HEK293 (cell line): ENCODE data around the gene LYPD5.

Experiments
- CTCF ChIA-PET: fragments of 350-600 bp; formaldehyde crosslinking; extraction: SDS; loops from one replicate; lab custom pipeline; 2021; ENCODE audit warnings: antibody characterized with exemption; lab: Yijun Ruan, JAX
- POLR2A ChIA-PET: fragments of 300-600 bp; formaldehyde crosslinking; extraction: SDS; loops from one replicate; lab custom pipeline; 2020; ENCODE audit warnings: antibody characterized with exemption, inconsistent platforms; lab: Yijun Ruan, JAX
- H3K27ac ChIP-seq: fragments of 200-500 bp; sonication (Bioruptor generic); 2 replicates; pipeline ENCODE4 v1.5.1; 2014; ENCODE audit warnings: low read depth, low read length, control low read depth, inconsistent platforms; ENCODE audit errors: extremely low read depth
- H3K36me3 ChIP-seq, 2 experiments: fragments of 200-500 bp in 1 of 2; sonication (Bioruptor generic) in 1 of 2; 1 replicate in 1 of 2; 2 replicates in 1 of 2; pipeline ENCODE4 v1.5.1; 2014 to 2017; ENCODE audit warnings: inconsistent platforms in 2 of 2, low read length in 2 of 2; ENCODE audit not compliant: control insufficient read depth in 2 of 2, insufficient read depth in 1 of 2
- H3K4me1 ChIP-seq: fragments of 200-500 bp; sonication (Bioruptor generic); 2 replicates; pipeline ENCODE4 v1.5.1; 2014; ENCODE audit warnings: mild to moderate bottlenecking, low read length, inconsistent platforms; ENCODE audit not compliant: control insufficient read depth, insufficient read depth
- H3K4me3 ChIP-seq: 2 replicates; pipeline ENCODE4 v1.5.1; 2011; ENCODE audit warnings: low read depth, mild to moderate bottlenecking, control low read depth, low read length, moderate library complexity
- H3K9me3 ChIP-seq: fragments of 200-500 bp; sonication (Bioruptor generic); 2 replicates; pipeline ENCODE4 v1.5.1; 2014; ENCODE audit warnings: low read depth, low read length, inconsistent platforms; ENCODE audit not compliant: control insufficient read depth, insufficient read depth
- GLIS1 ChIP-seq: fragments of 450-650 bp; formaldehyde crosslinking; IDR thresholded peaks from 2 replicates; pipeline ENCODE4 v1.5.1; 2016; ENCODE audit warnings: missing biosample characterization, missing genetic modification characterization
- KLF10 ChIP-seq: fragments of 450-650 bp; IDR thresholded peaks from 2 replicates; pipeline ENCODE4 v1.5.1; 2018; ENCODE audit warnings: missing biosample characterization, mild to moderate bottlenecking, missing genetic modification characterization
- SETDB1 ChIP-seq: IDR thresholded peaks from one replicate; pipeline ENCODE4 v1.6.1; 2017; ENCODE audit warnings: mild to moderate bottlenecking, low read length, moderate library complexity, mixed read lengths; ENCODE audit not compliant: insufficient read length
- WT1 ChIP-seq: fragments of 450-650 bp; formaldehyde crosslinking; IDR thresholded peaks from 2 replicates; pipeline ENCODE4 v1.5.1; 2016; ENCODE audit warnings: missing biosample characterization, missing genetic modification characterization
- YY2 ChIP-seq: fragments of 450-650 bp; formaldehyde crosslinking; IDR thresholded peaks from 2 replicates; pipeline ENCODE4 v1.5.1; 2016; ENCODE audit warnings: missing biosample characterization, missing genetic modification characterization
- ZEB2 ChIP-seq: fragments of 450-650 bp; formaldehyde crosslinking; IDR thresholded peaks from 2 replicates; pipeline ENCODE4 v1.5.1; 2016; ENCODE audit warnings: missing biosample characterization, missing genetic modification characterization
- ZIC2 ChIP-seq: fragments of 450-650 bp; formaldehyde crosslinking; IDR thresholded peaks from 2 replicates; pipeline ENCODE4 v1.5.1; 2016; ENCODE audit warnings: missing biosample characterization, missing genetic modification characterization
- ZNF121 ChIP-seq: fragments of 450-650 bp; formaldehyde crosslinking; IDR thresholded peaks from 2 replicates; pipeline ENCODE4 v1.5.1; 2016; ENCODE audit warnings: missing biosample characterization, missing genetic modification characterization
- ZNF184 ChIP-seq: fragments of 450-650 bp; IDR thresholded peaks from 2 replicates; pipeline ENCODE4 v1.5.1; 2018; ENCODE audit warnings: missing biosample characterization, mild to moderate bottlenecking, missing genetic modification characterization
- ZNF433 ChIP-seq: fragments of 450-650 bp; formaldehyde crosslinking; IDR thresholded peaks from 2 replicates; pipeline ENCODE4 v1.5.1; 2016; ENCODE audit warnings: missing biosample characterization, missing genetic modification characterization, low read depth
- ZNF560 ChIP-seq: fragments of 450-650 bp; formaldehyde crosslinking; IDR thresholded peaks from 2 replicates; pipeline ENCODE4 v1.5.1; 2017; ENCODE audit warnings: missing biosample characterization, missing genetic modification characterization, borderline replicate concordance
- ZNF610 ChIP-seq: fragments of 450-650 bp; formaldehyde crosslinking; IDR thresholded peaks from 2 replicates; pipeline ENCODE4 v1.5.1; 2016; ENCODE audit warnings: missing biosample characterization, missing genetic modification characterization, borderline replicate concordance
- ZNF629 ChIP-seq: fragments of 450-650 bp; formaldehyde crosslinking; IDR thresholded peaks from 2 replicates; pipeline ENCODE4 v1.5.1; 2017; ENCODE audit warnings: missing biosample characterization, missing genetic modification characterization
- ZXDB ChIP-seq: fragments of 450-650 bp; formaldehyde crosslinking; IDR thresholded peaks from 2 replicates; pipeline ENCODE4 v1.5.1; 2016; ENCODE audit warnings: missing biosample characterization, missing genetic modification characterization
- TF ChIP-seq, protein P1 (sequence below): fragments of 450-650 bp; formaldehyde crosslinking; IDR thresholded peaks from 2 replicates; pipeline ENCODE4 v1.5.1; 2016; ENCODE audit warnings: missing biosample characterization, missing genetic modification characterization
- TF ChIP-seq, protein P2 (sequence below): fragments of 450-650 bp; formaldehyde crosslinking; IDR thresholded peaks from 2 replicates; pipeline ENCODE4 v1.5.1; 2017; ENCODE audit warnings: missing biosample characterization, missing genetic modification characterization
- TF ChIP-seq, protein P3 (sequence below): fragments of 450-650 bp; formaldehyde crosslinking; IDR thresholded peaks from 2 replicates; pipeline ENCODE4 v1.5.1; 2016; ENCODE audit warnings: missing biosample characterization, missing genetic modification characterization
- TF ChIP-seq, protein P4 (sequence below): fragments of 450-650 bp; formaldehyde crosslinking; IDR thresholded peaks from 2 replicates; pipeline ENCODE4 v1.5.1; 2016; ENCODE audit warnings: missing biosample characterization, missing genetic modification characterization, low read depth
- TF ChIP-seq, protein P5 (sequence below): fragments of 450-650 bp; formaldehyde crosslinking; IDR thresholded peaks from 2 replicates; pipeline ENCODE4 v1.5.1; 2016; ENCODE audit warnings: missing biosample characterization, missing genetic modification characterization
- TF ChIP-seq, protein P6 (sequence below): fragments of 450-650 bp; formaldehyde crosslinking; IDR thresholded peaks from 2 replicates; pipeline ENCODE4 v1.5.1; 2016; ENCODE audit warnings: missing biosample characterization, missing genetic modification characterization
- TF ChIP-seq, protein P7 (sequence below): fragments of 450-650 bp; formaldehyde crosslinking; optimal IDR thresholded peaks from 2 replicates; pipeline ENCODE3; 2016; ENCODE audit warnings: missing biosample characterization, mild to moderate bottlenecking, missing genetic modification characterization
- TF ChIP-seq, protein P8 (sequence below): fragments of 450-650 bp; formaldehyde crosslinking; IDR thresholded peaks from 2 replicates; pipeline ENCODE4 v1.5.1; 2016; ENCODE audit warnings: missing biosample characterization, missing genetic modification characterization
- TF ChIP-seq, protein P9 (sequence below): fragments of 450-650 bp; formaldehyde crosslinking; IDR thresholded peaks from 2 replicates; pipeline ENCODE4 v1.5.1; 2016; ENCODE audit warnings: missing biosample characterization, missing genetic modification characterization, borderline replicate concordance

LYPD5 gene

DNA sequence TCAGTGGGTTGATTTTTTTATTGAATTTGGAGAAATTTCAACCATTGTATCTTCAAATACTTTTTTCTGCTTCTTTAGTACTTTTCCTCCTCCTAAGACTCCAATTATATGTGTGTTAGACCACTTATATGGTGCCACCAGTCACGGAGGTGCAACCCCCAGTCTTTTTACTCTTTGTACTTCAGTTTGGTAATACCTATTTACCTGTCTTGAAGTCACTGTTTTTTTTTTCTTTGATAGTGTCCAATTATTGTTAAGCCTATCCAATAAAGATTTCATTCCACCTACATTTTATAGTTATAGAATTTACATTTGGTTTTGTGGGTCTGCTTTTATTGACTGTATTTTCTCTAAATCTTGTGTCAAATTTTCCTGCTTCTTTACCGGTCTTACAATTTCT is 39.8 kb upstream of the LYPD5 start:
- Histone ChIP-seq H3K4me3 (no peak overlapping the region), H3K27ac (no peak overlapping the region), H3K4me1 (no peaks in the 10 kb centered on the region), H3K9me3 (peaks cover 58% of the 10 kb centered on the region), H3K36me3 (peaks cover 85 to 100% of the 10 kb centered on the region in 2 experiments)
- ChIA-PET CTCF (interaction anchor here (0.6 kb wide), 1 partner anchor 109 kb away, joined by 3 read pairs; the partner anchor contains the start of gene ZNF221), POLR2A (no interaction called here)
- TF ChIP-seq WT1 (tag by site-specific recombination) (0 out of 2 replicates have a peak, but pooled peaks have one; percentile 21), ZXDB (tag by site-specific recombination) (0 out of 2 replicates have a peak, but pooled peaks have one; percentile 35), ZNF560 (tag by site-specific recombination) (peak; percentile 37; the same call in 1 of the 2 replicates), SETDB1 (peak; percentile 90), GLIS1 (tag by site-specific recombination) (no peak), YY2 (tag by site-specific recombination) (no peak), ZNF433 (tag by site-specific recombination) (no peak), ZNF121 (tag by site-specific recombination) (no peak), ZIC2 (no peak), ZNF629 (no peak), ZNF610 (tag by site-specific recombination) (peak; percentile 65; the same call in 1 of the 2 replicates), ZEB2 (tag by site-specific recombination) (no peak), ZNF184 (tag by site-specific recombination) (0 out of 2 replicates have a peak, but pooled peaks have one; percentile 41), KLF10 (tag by site-specific recombination) (no peak)
- TF ChIP-seq, protein P1, sequence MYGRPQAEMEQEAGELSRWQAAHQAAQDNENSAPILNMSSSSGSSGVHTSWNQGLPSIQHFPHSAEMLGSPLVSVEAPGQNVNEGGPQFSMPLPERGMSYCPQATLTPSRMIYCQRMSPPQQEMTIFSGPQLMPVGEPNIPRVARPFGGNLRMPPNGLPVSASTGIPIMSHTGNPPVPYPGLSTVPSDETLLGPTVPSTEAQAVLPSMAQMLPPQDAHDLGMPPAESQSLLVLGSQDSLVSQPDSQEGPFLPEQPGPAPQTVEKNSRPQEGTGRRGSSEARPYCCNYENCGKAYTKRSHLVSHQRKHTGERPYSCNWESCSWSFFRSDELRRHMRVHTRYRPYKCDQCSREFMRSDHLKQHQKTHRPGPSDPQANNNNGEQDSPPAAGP (tag by site-specific recombination) = 0 out of 2 replicates have a peak, but pooled peaks have one; percentile 36
- TF ChIP-seq, protein P2, sequence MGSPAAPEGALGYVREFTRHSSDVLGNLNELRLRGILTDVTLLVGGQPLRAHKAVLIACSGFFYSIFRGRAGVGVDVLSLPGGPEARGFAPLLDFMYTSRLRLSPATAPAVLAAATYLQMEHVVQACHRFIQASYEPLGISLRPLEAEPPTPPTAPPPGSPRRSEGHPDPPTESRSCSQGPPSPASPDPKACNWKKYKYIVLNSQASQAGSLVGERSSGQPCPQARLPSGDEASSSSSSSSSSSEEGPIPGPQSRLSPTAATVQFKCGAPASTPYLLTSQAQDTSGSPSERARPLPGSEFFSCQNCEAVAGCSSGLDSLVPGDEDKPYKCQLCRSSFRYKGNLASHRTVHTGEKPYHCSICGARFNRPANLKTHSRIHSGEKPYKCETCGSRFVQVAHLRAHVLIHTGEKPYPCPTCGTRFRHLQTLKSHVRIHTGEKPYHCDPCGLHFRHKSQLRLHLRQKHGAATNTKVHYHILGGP (tag by site-specific recombination) = no peak
- TF ChIP-seq, protein P3, sequence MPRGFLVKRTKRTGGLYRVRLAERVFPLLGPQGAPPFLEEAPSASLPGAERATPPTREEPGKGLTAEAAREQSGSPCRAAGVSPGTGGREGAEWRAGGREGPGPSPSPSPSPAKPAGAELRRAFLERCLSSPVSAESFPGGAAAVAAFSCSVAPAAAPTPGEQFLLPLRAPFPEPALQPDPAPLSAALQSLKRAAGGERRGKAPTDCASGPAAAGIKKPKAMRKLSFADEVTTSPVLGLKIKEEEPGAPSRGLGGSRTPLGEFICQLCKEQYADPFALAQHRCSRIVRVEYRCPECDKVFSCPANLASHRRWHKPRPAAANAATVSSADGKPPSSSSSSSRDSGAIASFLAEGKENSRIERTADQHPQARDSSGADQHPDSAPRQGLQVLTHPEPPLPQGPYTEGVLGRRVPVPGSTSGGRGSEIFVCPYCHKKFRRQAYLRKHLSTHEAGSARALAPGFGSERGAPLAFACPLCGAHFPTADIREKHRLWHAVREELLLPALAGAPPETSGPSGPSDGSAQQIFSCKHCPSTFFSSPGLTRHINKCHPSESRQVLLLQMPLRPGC (tag by site-specific recombination) = no peak
- TF ChIP-seq, protein P4, sequence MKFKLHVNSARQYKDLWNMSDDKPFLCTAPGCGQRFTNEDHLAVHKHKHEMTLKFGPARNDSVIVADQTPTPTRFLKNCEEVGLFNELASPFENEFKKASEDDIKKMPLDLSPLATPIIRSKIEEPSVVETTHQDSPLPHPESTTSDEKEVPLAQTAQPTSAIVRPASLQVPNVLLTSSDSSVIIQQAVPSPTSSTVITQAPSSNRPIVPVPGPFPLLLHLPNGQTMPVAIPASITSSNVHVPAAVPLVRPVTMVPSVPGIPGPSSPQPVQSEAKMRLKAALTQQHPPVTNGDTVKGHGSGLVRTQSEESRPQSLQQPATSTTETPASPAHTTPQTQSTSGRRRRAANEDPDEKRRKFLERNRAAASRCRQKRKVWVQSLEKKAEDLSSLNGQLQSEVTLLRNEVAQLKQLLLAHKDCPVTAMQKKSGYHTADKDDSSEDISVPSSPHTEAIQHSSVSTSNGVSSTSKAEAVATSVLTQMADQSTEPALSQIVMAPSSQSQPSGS (tag by site-specific recombination) = no peak
- TF ChIP-seq, protein P5, sequence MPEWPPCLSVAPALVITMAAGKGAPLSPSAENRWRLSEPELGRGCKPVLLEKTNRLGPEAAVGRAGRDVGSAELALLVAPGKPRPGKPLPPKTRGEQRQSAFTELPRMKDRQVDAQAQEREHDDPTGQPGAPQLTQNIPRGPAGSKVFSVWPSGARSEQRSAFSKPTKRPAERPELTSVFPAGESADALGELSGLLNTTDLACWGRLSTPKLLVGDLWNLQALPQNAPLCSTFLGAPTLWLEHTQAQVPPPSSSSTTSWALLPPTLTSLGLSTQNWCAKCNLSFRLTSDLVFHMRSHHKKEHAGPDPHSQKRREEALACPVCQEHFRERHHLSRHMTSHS (tag by site-specific recombination) = no peak
- TF ChIP-seq, protein P6, sequence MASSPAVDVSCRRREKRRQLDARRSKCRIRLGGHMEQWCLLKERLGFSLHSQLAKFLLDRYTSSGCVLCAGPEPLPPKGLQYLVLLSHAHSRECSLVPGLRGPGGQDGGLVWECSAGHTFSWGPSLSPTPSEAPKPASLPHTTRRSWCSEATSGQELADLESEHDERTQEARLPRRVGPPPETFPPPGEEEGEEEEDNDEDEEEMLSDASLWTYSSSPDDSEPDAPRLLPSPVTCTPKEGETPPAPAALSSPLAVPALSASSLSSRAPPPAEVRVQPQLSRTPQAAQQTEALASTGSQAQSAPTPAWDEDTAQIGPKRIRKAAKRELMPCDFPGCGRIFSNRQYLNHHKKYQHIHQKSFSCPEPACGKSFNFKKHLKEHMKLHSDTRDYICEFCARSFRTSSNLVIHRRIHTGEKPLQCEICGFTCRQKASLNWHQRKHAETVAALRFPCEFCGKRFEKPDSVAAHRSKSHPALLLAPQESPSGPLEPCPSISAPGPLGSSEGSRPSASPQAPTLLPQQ (tag by site-specific recombination) = no peak
- TF ChIP-seq, protein P7, sequence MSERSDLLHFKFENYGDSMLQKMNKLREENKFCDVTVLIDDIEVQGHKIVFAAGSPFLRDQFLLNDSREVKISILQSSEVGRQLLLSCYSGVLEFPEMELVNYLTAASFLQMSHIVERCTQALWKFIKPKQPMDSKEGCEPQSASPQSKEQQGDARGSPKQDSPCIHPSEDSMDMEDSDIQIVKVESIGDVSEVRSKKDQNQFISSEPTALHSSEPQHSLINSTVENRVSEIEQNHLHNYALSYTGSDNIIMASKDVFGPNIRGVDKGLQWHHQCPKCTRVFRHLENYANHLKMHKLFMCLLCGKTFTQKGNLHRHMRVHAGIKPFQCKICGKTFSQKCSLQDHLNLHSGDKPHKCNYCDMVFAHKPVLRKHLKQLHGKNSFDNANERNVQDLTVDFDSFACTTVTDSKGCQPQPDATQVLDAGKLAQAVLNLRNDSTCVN (tag by site-specific recombination) = no peak
- TF ChIP-seq, protein P8, sequence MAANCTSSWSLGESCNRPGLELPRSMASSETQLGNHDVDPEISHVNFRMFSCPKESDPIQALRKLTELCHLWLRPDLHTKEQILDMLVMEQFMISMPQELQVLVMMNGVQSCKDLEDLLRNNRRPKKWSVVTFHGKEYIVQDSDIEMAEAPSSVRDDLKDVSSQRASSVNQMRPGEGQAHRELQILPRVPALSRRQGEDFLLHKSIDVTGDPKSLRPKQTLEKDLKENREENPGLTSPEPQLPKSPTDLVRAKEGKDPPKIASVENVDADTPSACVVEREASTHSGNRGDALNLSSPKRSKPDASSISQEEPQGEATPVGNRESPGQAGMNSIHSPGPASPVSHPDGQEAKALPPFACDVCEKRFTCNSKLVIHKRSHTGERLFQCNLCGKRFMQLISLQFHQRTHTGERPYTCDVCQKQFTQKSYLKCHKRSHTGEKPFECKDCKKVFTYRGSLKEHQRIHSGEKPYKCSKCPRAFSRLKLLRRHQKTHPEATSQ (tag by site-specific recombination) = 0 out of 2 replicates have a peak, but pooled peaks have one; percentile 33
- TF ChIP-seq, protein P9, sequence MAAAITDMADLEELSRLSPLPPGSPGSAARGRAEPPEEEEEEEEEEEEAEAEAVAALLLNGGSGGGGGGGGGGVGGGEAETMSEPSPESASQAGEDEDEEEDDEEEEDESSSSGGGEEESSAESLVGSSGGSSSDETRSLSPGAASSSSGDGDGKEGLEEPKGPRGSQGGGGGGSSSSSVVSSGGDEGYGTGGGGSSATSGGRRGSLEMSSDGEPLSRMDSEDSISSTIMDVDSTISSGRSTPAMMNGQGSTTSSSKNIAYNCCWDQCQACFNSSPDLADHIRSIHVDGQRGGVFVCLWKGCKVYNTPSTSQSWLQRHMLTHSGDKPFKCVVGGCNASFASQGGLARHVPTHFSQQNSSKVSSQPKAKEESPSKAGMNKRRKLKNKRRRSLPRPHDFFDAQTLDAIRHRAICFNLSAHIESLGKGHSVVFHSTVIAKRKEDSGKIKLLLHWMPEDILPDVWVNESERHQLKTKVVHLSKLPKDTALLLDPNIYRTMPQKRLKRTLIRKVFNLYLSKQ (tag by site-specific recombination) = no peak
